ENCODE data around the gene DNAJC1. TPM values are rescaled to one million over a fixed set of nuclear protein-coding genes. Genes with fewer than 3 reads are reported as not detected.
"Not testable (repeated sequence)": the region's sequence is repeated elsewhere in the genome, so short reads cannot be mapped to it uniquely, and the experiment has no call there.

The DNAJC1 gene
- total RNA-seq, 1 donor from 2014 or later = 28.4 TPM

- peak; percentile 45 for DNase-seq (ENCODE audit: low read depth, low spot score)
These were observed 271.3 kb downstream of the DNAJC1 start for GRCh38 chr10:21732067-21732772.

DNA sequence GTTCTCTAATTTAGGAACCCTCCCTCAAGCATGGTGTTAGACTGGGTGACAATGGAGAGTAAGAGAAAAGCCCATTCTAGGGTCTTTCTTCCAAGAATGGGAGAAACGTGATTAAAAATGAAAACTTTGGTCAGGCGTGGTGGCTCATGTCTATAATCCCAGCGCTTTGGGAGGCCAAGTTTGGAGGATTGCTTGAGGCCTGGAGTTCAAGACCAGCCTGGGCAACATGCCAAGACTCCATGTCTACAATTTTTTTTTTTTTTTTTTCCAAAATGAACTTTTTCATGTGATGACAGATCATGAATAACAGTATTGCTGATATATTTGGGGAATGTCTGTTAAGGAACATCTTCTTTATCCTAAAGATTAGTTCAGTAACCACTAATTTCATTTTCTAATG, 274.9 kb downstream of the DNAJC1 start:
- DNase-seq (ENCODE audit: low read depth, low spot score) = no peak

- DNase-seq (ENCODE audit: low read depth, low spot score) = no peak
These were observed 275.9 kb downstream of the DNAJC1 start for GRCh38 chr10:21727452-21728168.

DNA sequence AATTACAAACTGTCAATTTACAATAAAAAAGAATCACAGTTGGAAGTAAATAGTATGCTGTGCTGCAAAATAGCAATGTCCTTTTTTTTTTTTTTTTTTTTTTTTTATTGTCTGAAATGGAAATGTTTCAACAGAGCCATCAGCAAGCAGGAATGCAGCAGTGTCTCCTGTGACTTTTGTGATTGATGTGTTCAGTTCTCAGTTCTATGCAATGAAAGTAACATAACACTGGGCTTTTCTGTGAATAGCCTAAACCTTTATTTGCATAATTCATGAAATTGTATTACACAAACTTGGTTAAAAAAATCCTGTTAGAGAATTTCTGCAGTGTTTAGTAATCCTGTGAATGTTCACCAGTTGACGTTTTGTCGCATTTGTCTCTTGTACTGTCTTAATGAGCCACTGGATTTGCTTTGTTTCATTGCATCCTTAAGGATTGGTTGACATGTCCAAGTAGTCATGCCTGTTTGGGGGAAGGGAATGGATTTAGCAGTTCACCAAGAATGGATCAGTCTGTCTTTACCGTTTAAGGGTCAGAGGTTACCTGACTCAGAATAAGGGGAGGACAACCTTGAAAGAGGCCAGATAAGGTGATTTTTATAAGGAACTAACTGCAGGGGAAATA, 276.8 kb downstream of the DNAJC1 start:
- no peak for DNase-seq (ENCODE audit: low read depth, low spot score)

- DNase-seq (ENCODE audit: low read depth, low spot score) = peak; percentile 94
These were observed 278.7 kb downstream of the DNAJC1 start for GRCh38 chr10:21724687-21725367.

GRCh38 chr10:21724020-21724589, 279.4 kb downstream of the DNAJC1 start:
- no peak for DNase-seq (ENCODE audit: low read depth, low spot score)

GRCh38 chr10:21722209-21722608, 281.3 kb downstream of the DNAJC1 start:
- DNase-seq (ENCODE audit: low read depth, low spot score) = no peak

GRCh38 chr10:21721000-21721665, 282.4 kb downstream of the DNAJC1 start:
- DNase-seq (ENCODE audit: low read depth, low spot score) = no peak

- DNase-seq (ENCODE audit: low read depth, low spot score) = no peak
These were observed 283.4 kb downstream of the DNAJC1 start for GRCh38 chr10:21720090-21720489.

DNA sequence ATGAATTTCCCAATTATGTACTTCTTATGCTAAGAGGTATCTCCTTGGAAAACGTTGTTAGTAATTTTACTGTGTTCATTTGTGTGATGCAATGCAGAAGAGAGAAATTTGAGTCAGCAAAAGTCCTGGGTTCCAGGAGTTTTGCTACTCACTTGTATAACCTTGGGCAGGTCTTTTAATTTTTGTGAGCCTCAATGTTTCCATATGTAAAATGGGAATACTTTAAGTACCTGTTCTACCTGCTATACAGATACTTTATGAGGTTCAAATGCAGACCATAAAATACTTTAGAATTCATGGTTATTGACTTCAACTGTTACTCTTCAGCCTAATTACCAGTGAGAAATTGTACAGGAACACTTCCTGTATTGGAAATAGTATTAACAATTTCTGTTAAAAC, 284.0 kb downstream of the DNAJC1 start:
- DNase-seq (ENCODE audit: low read depth, low spot score) = no peak

- DNase-seq (ENCODE audit: low read depth, low spot score) = not testable (repeated sequence)
These were observed 286.0 kb downstream of the DNAJC1 start for GRCh38 chr10:21717437-21718054.

DNA sequence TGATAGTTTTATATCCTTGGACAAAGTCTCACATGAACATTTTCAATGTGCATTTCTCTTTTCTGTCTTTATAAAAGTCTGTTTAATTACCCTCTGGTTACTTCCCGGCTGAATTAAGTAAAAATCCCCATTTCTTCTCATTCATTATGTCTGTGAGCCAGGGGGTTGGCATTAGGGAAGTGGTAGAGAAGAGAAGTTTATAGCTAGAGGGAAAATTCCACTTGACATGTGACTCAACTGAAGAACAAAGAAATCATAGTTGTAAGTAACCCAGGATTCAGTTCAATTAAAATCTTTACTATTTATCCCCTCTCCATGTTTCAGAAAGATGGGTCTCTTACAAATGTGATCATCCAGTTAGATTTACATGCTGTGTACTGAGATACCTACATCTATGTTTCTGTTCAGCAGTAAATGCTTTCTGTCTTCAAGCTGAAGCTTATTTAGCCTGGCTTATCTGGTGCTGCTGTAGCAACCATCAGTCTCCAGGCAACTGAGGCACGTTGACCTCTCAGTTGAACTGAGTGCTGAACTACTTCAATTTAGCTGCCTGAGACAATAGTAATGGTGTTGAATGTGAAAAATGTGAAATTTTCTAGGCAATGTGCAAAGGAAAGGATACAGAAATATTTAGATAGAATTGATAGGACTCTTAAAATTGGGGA, 287.9 kb downstream of the DNAJC1 start:
- DNase-seq (ENCODE audit: low read depth, low spot score) = no peak

GRCh38 chr10:21712975-21713374, 290.6 kb downstream of the DNAJC1 start:
- DNase-seq (ENCODE audit: low read depth, low spot score) = no peak

DNA sequence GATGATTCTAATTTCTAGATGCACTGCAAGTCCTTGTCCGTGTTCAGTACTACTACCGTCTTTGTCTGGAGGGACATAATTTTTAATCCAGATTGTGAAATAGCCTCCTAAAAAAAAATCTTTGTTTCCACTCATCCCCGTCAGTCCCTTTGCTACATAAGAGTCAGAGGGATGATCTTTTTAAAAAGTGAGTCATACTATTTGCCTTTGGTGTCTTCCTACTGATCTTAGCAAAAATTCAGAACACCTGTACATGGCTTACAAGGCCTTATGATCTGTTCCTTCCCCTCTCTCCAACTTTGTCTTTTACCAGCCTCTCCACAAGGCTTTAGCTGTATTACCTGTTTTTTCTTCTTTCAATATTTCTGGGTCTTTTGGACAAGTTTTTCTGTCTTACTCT, 296.0 kb downstream of the DNAJC1 start:
- no peak for DNase-seq (ENCODE audit: low read depth, low spot score)

Other genes with a start within 250 kb of the DNAJC1 start
- not detected in 2 replicates for gene EBLN1, start 214.3 kb upstream of the DNAJC1 start, total RNA-seq

Measured in pulmonary artery endothelial cell (primary cell).